ENCODE data around the gene MYL12A.
A peak's percentile ranks its signal among the peaks of the same experiment; 100 is the strongest.

MYL12A gene

GRCh38 chr18:3297025-3297984, 49.7 kb downstream of the MYL12A start:
- H3K4me1 ChIP-seq (ENCODE audit: insufficient read depth, poor library complexity, severe bottlenecking) = no peaks in the 10 kb centered on the region
- ATAC-seq (ENCODE audit: low read depth) (peak; percentile 90), DNase-seq (ENCODE audit: low spot score) (peak; percentile 81)
- peaks cover 10% of the 10 kb centered on the region for H3K9me3 ChIP-seq (ENCODE audit: severe bottlenecking)
- H3K36me3 ChIP-seq (ENCODE audit: low read depth) = no peaks in the 10 kb centered on the region
- peak overlapping the region; percentile 44 for H3K4me3 ChIP-seq (ENCODE audit: severe bottlenecking)
- peak overlapping the region; percentile 20 for H3K27ac ChIP-seq (ENCODE audit: poor library complexity, severe bottlenecking)
- TF ChIP-seq CTCF (IDR thresholded peaks at IDR 0.05; ENCODE audit: poor library complexity, severe bottlenecking) = peak; percentile 80
- H3K27me3 ChIP-seq (ENCODE audit: insufficient read depth, poor library complexity, severe bottlenecking) = no peaks in the 10 kb centered on the region

GRCh38 chr18:3304832-3305231, 57.2 kb downstream of the MYL12A start:
- peaks cover 28% of the 10 kb centered on the region for H3K4me1 ChIP-seq (ENCODE audit: insufficient read depth, poor library complexity, severe bottlenecking)
- H3K36me3 ChIP-seq (ENCODE audit: low read depth) = no peaks in the 10 kb centered on the region
- ATAC-seq (ENCODE audit: low read depth) (no peak), DNase-seq (ENCODE audit: low spot score) (no peak)
- H3K27me3 ChIP-seq (ENCODE audit: insufficient read depth, poor library complexity, severe bottlenecking) = no peaks in the 10 kb centered on the region
- TF ChIP-seq CTCF (IDR thresholded peaks at IDR 0.05; ENCODE audit: poor library complexity, severe bottlenecking) = no peak
- no peak overlapping the region for H3K4me3 ChIP-seq (ENCODE audit: severe bottlenecking)
- H3K27ac ChIP-seq (ENCODE audit: poor library complexity, severe bottlenecking) = peak overlapping the region; percentile 96
- H3K9me3 ChIP-seq (ENCODE audit: severe bottlenecking) = no peaks in the 10 kb centered on the region

GRCh38 chr18:3305354-3305762, 57.8 kb downstream of the MYL12A start:
- Histone ChIP-seq H3K27me3 (ENCODE audit: insufficient read depth, poor library complexity, severe bottlenecking) (no peaks in the 10 kb centered on the region), H3K9me3 (ENCODE audit: severe bottlenecking) (no peaks in the 10 kb centered on the region), H3K36me3 (ENCODE audit: low read depth) (no peaks in the 10 kb centered on the region), H3K4me3 (ENCODE audit: severe bottlenecking) (no peak overlapping the region), H3K4me1 (ENCODE audit: insufficient read depth, poor library complexity, severe bottlenecking) (peaks cover 28% of the 10 kb centered on the region), H3K27ac (ENCODE audit: poor library complexity, severe bottlenecking) (peak overlapping the region; percentile 96)
- no peak for TF ChIP-seq CTCF (IDR thresholded peaks at IDR 0.05; ENCODE audit: poor library complexity, severe bottlenecking)
- DNase-seq (ENCODE audit: low spot score) (peak; percentile 81), ATAC-seq (ENCODE audit: low read depth) (peak; percentile 95)
